ENCODE results near the gene PLG.
"Not testable (repeated sequence)": the region's sequence is repeated elsewhere in the genome, so short reads cannot be mapped to it uniquely, and the experiment has no call there.

PLG gene

GRCh38 chr6:160697826-160698225 is 4.2 kb upstream of the PLG start:
- Histone ChIP-seq H3K4me3 (ENCODE audit: insufficient read depth, low read depth, low read length, poor library complexity, severe bottlenecking) (no peak overlapping the region), H3K4me1 (ENCODE audit: control insufficient read depth, insufficient read depth, low read length, poor library complexity, severe bottlenecking) (no peaks in the 10 kb centered on the region), H3K9me3 (ENCODE audit: control insufficient read depth, low read length) (no peaks in the 10 kb centered on the region), H3K27ac (ENCODE audit: insufficient read depth, low read length, poor library complexity, severe bottlenecking) (no peak overlapping the region), H3K27me3 (replicated peaks; ENCODE audit: control insufficient read depth, insufficient read depth, low read length, poor library complexity, severe bottlenecking) (no peaks in the 10 kb centered on the region), H3K36me3 (ENCODE audit: control insufficient read depth, insufficient read depth, low read length) (no peaks in the 10 kb centered on the region)
- DNase-seq, result no peak

GRCh38 chr6:160704688-160705087 is 2.6 kb downstream of the PLG start:
- H3K27ac ChIP-seq (ENCODE audit: insufficient read depth, low read length, poor library complexity, severe bottlenecking); DNase-seq; H3K27me3 ChIP-seq (replicated peaks; ENCODE audit: control insufficient read depth, insufficient read depth, low read length, poor library complexity, severe bottlenecking); H3K9me3 ChIP-seq (ENCODE audit: control insufficient read depth, low read length); H3K36me3 ChIP-seq (ENCODE audit: control insufficient read depth, insufficient read depth, low read length); H3K4me3 ChIP-seq (ENCODE audit: insufficient read depth, low read depth, low read length, poor library complexity, severe bottlenecking); H3K4me1 ChIP-seq (ENCODE audit: control insufficient read depth, insufficient read depth, low read length, poor library complexity, severe bottlenecking): not testable (repeated sequence)

- not testable (repeated sequence) for H3K27ac ChIP-seq (ENCODE audit: insufficient read depth, low read length, poor library complexity, severe bottlenecking); H3K36me3 ChIP-seq (ENCODE audit: control insufficient read depth, insufficient read depth, low read length); H3K4me3 ChIP-seq (ENCODE audit: insufficient read depth, low read depth, low read length, poor library complexity, severe bottlenecking); H3K9me3 ChIP-seq (ENCODE audit: control insufficient read depth, low read length); H3K27me3 ChIP-seq (replicated peaks; ENCODE audit: control insufficient read depth, insufficient read depth, low read length, poor library complexity, severe bottlenecking); DNase-seq; H3K4me1 ChIP-seq (ENCODE audit: control insufficient read depth, insufficient read depth, low read length, poor library complexity, severe bottlenecking)
Measured at GRCh38 chr6:160708993-160709392, 6.9 kb downstream of the PLG start.

- no peaks in the 10 kb centered on the region for H3K36me3 ChIP-seq (ENCODE audit: control insufficient read depth, insufficient read depth, low read length)
- DNase-seq, result no peak
Measured at GRCh38 chr6:160714731-160715316, 12.8 kb downstream of the PLG start.

GRCh38 chr6:160730911-160731310 is 28.9 kb downstream of the PLG start:
- Histone ChIP-seq H3K27ac (ENCODE audit: insufficient read depth, low read length, poor library complexity, severe bottlenecking) (no peak overlapping the region), H3K9me3 (ENCODE audit: control insufficient read depth, low read length) (no peaks in the 10 kb centered on the region), H3K4me3 (ENCODE audit: insufficient read depth, low read depth, low read length, poor library complexity, severe bottlenecking) (no peak overlapping the region), H3K36me3 (ENCODE audit: control insufficient read depth, insufficient read depth, low read length) (no peaks in the 10 kb centered on the region), H3K27me3 (replicated peaks; ENCODE audit: control insufficient read depth, insufficient read depth, low read length, poor library complexity, severe bottlenecking) (no peaks in the 10 kb centered on the region), H3K4me1 (ENCODE audit: control insufficient read depth, insufficient read depth, low read length, poor library complexity, severe bottlenecking) (no peaks in the 10 kb centered on the region)
- DNase-seq, result no peak

More at GRCh38 chr6:160714731-160715316, 12.8 kb downstream of the PLG start:
- H3K9me3 ChIP-seq (ENCODE audit: control insufficient read depth, low read length), result no peaks in the 10 kb centered on the region
- H3K4me1 ChIP-seq (ENCODE audit: control insufficient read depth, insufficient read depth, low read length, poor library complexity, severe bottlenecking), result no peaks in the 10 kb centered on the region
- H3K27ac ChIP-seq (ENCODE audit: insufficient read depth, low read length, poor library complexity, severe bottlenecking), result no peak overlapping the region
- H3K4me3 ChIP-seq (ENCODE audit: insufficient read depth, low read depth, low read length, poor library complexity, severe bottlenecking), result no peak overlapping the region
- no peaks in the 10 kb centered on the region for H3K27me3 ChIP-seq (replicated peaks; ENCODE audit: control insufficient read depth, insufficient read depth, low read length, poor library complexity, severe bottlenecking)

GRCh38 chr6:160733050-160733646 is 31.1 kb downstream of the PLG start:
- H3K9me3 ChIP-seq (ENCODE audit: control insufficient read depth, low read length), result no peaks in the 10 kb centered on the region
- no peak overlapping the region for H3K4me3 ChIP-seq (ENCODE audit: insufficient read depth, low read depth, low read length, poor library complexity, severe bottlenecking)
- DNase-seq, result peak in 1 of 3 donors; percentile 2
- H3K36me3 ChIP-seq (ENCODE audit: control insufficient read depth, insufficient read depth, low read length), result no peaks in the 10 kb centered on the region
- H3K27me3 ChIP-seq (replicated peaks; ENCODE audit: control insufficient read depth, insufficient read depth, low read length, poor library complexity, severe bottlenecking), result no peaks in the 10 kb centered on the region
- H3K4me1 ChIP-seq (ENCODE audit: control insufficient read depth, insufficient read depth, low read length, poor library complexity, severe bottlenecking), result no peaks in the 10 kb centered on the region
- H3K27ac ChIP-seq (ENCODE audit: insufficient read depth, low read length, poor library complexity, severe bottlenecking), result no peak overlapping the region

- Histone ChIP-seq H3K27ac (ENCODE audit: insufficient read depth, low read length, poor library complexity, severe bottlenecking) (no peak overlapping the region), H3K27me3 (replicated peaks; ENCODE audit: control insufficient read depth, insufficient read depth, low read length, poor library complexity, severe bottlenecking) (no peaks in the 10 kb centered on the region), H3K4me3 (ENCODE audit: insufficient read depth, low read depth, low read length, poor library complexity, severe bottlenecking) (no peak overlapping the region), H3K4me1 (ENCODE audit: control insufficient read depth, insufficient read depth, low read length, poor library complexity, severe bottlenecking) (no peaks in the 10 kb centered on the region), H3K36me3 (ENCODE audit: control insufficient read depth, insufficient read depth, low read length) (no peaks in the 10 kb centered on the region), H3K9me3 (ENCODE audit: control insufficient read depth, low read length) (no peaks in the 10 kb centered on the region)
- DNase-seq, result no peak
Measured at GRCh38 chr6:160734627-160735026, 32.6 kb downstream of the PLG start.

- H3K27ac ChIP-seq (ENCODE audit: insufficient read depth, low read length, poor library complexity, severe bottlenecking), result no peak overlapping the region
- no peaks in the 10 kb centered on the region for H3K27me3 ChIP-seq (replicated peaks; ENCODE audit: control insufficient read depth, insufficient read depth, low read length, poor library complexity, severe bottlenecking)
- DNase-seq, result no peak
- H3K36me3 ChIP-seq (ENCODE audit: control insufficient read depth, insufficient read depth, low read length), result no peaks in the 10 kb centered on the region
- no peaks in the 10 kb centered on the region for H3K4me1 ChIP-seq (ENCODE audit: control insufficient read depth, insufficient read depth, low read length, poor library complexity, severe bottlenecking)
- no peaks in the 10 kb centered on the region for H3K9me3 ChIP-seq (ENCODE audit: control insufficient read depth, low read length)
- no peak overlapping the region for H3K4me3 ChIP-seq (ENCODE audit: insufficient read depth, low read depth, low read length, poor library complexity, severe bottlenecking)
Measured at GRCh38 chr6:160735523-160735922, 33.5 kb downstream of the PLG start.

- Histone ChIP-seq H3K9me3 (ENCODE audit: control insufficient read depth, low read length) (no peaks in the 10 kb centered on the region), H3K27me3 (replicated peaks; ENCODE audit: control insufficient read depth, insufficient read depth, low read length, poor library complexity, severe bottlenecking) (no peaks in the 10 kb centered on the region), H3K4me1 (ENCODE audit: control insufficient read depth, insufficient read depth, low read length, poor library complexity, severe bottlenecking) (no peaks in the 10 kb centered on the region), H3K4me3 (ENCODE audit: insufficient read depth, low read depth, low read length, poor library complexity, severe bottlenecking) (no peak overlapping the region), H3K36me3 (ENCODE audit: control insufficient read depth, insufficient read depth, low read length) (no peaks in the 10 kb centered on the region), H3K27ac (ENCODE audit: insufficient read depth, low read length, poor library complexity, severe bottlenecking) (no peak overlapping the region)
- no peak for DNase-seq
Measured at GRCh38 chr6:160737934-160738333, 35.9 kb downstream of the PLG start.

- no peak for DNase-seq
- H3K4me3 ChIP-seq (ENCODE audit: insufficient read depth, low read depth, low read length, poor library complexity, severe bottlenecking), result no peak overlapping the region
Measured at GRCh38 chr6:160739955-160740354, 37.9 kb downstream of the PLG start.

More at GRCh38 chr6:160739955-160740354, 37.9 kb downstream of the PLG start:
- Histone ChIP-seq H3K4me1 (ENCODE audit: control insufficient read depth, insufficient read depth, low read length, poor library complexity, severe bottlenecking) (no peaks in the 10 kb centered on the region), H3K27ac (ENCODE audit: insufficient read depth, low read length, poor library complexity, severe bottlenecking) (no peak overlapping the region), H3K9me3 (ENCODE audit: control insufficient read depth, low read length) (no peaks in the 10 kb centered on the region), H3K36me3 (ENCODE audit: control insufficient read depth, insufficient read depth, low read length) (no peaks in the 10 kb centered on the region), H3K27me3 (replicated peaks; ENCODE audit: control insufficient read depth, insufficient read depth, low read length, poor library complexity, severe bottlenecking) (no peaks in the 10 kb centered on the region)
